Suprapubic skin (tissue), 4 donors: ENCODE measurements around the gene ACSF2. TPM values are rescaled to one million over a fixed set of nuclear protein-coding genes. Genes with fewer than 3 reads are reported as not detected.
A peak's percentile ranks its signal among the peaks of the same experiment; 100 is the strongest.
"Not testable (repeated sequence)": the region's sequence is repeated elsewhere in the genome, so short reads cannot be mapped to it uniquely, and the experiment has no call there.

ENCODE experiments used
- DNase-seq, 2 donors: peaks; one replicate each; pipeline ENCODE4 v3.0.0-alpha.2; 2019; ENCODE audit warnings: low spot score in 2 of 2
- H3K27ac ChIP-seq: fragments of 200-600 bp; sonication (generic); one replicate; pipeline ENCODE4 v1.5.1; 2019
- H3K27me3 ChIP-seq: fragments of 200-600 bp; sonication (generic); one replicate; pipeline ENCODE4 v1.5.1; 2019
- H3K36me3 ChIP-seq: fragments of 200-600 bp; sonication (generic); one replicate; pipeline ENCODE4 v1.5.1; 2019
- H3K4me1 ChIP-seq: fragments of 200-600 bp; sonication (generic); one replicate; pipeline ENCODE4 v1.5.1; 2019
- H3K4me3 ChIP-seq: fragments of 200-600 bp; sonication (generic); one replicate; pipeline ENCODE4 v1.5.1; 2019; ENCODE audit warnings: mild to moderate bottlenecking
- H3K9me3 ChIP-seq: fragments of 200-600 bp; sonication (generic); one replicate; pipeline ENCODE4 v1.5.1; 2019
- EP300 ChIP-seq: sonication (generic); formaldehyde crosslinking; IDR thresholded peaks from one replicate; pipeline ENCODE4 v1.6.1; 2017; ENCODE audit warnings: antibody characterized with exemption
- POLR2A ChIP-seq, 2 donors: fragments of 450-650 bp; IDR thresholded peaks; one replicate each; pipeline ENCODE4 v1.6.1; 2017; ENCODE audit warnings: antibody characterized with exemption in 2 of 2, mild to moderate bottlenecking in 2 of 2, moderate library complexity in 2 of 2
- POLR2AphosphoS5 ChIP-seq, 3 donors: sonication (generic); formaldehyde crosslinking; IDR thresholded peaks; one replicate each; pipeline ENCODE4 v1.6.1; 2017; ENCODE audit warnings: antibody characterized with exemption in 3 of 3
- WGBS: methylation state at CpG from one replicate; pipeline ENCODE4 v1.1.5; 2018; 5-methylcytosine and 5-hydroxymethylcytosine counted together
- total RNA-seq, 4 donors: library from RNA; depleted of rRNA; stranded (reverse); fragments of >200 nt; gene quantifications; one replicate each; pipeline ENCODE4 v1.1.0, GENCODE V29; 2016
- TF ChIP-seq, protein P1 (sequence below), 2 donors: fragments of 200-600 bp in 1 of 2; fragments of 450-650 bp in 1 of 2; sonication (generic) in 1 of 2; IDR thresholded peaks; one replicate each; pipeline ENCODE4 v1.5.1; 2016 to 2019; ENCODE audit warnings: antibody characterized with exemption in 2 of 2, mild to moderate bottlenecking in 1 of 2, moderate library complexity in 1 of 2

Gene ACSF2
- total RNA-seq, 4 donors from 2014 or later: 61.2 to 164 (median 69.8) TPM

GRCh38 chr17:50469671-50470305 is 43.8 kb downstream of the ACSF2 start:
- Histone ChIP-seq H3K36me3 (peaks cover 37% of the 10 kb centered on the region), H3K9me3 (no peaks in the 10 kb centered on the region), H3K4me3 (peak overlapping the region; percentile 46), H3K27me3 (no peaks in the 10 kb centered on the region), H3K4me1 (peaks cover 32% of the 10 kb centered on the region), H3K27ac (no peak overlapping the region)
- 50% methylated on average over 12 of the region's 19 CpGs for WGBS
- DNase-seq: no peak
- TF ChIP-seq, protein P1, sequence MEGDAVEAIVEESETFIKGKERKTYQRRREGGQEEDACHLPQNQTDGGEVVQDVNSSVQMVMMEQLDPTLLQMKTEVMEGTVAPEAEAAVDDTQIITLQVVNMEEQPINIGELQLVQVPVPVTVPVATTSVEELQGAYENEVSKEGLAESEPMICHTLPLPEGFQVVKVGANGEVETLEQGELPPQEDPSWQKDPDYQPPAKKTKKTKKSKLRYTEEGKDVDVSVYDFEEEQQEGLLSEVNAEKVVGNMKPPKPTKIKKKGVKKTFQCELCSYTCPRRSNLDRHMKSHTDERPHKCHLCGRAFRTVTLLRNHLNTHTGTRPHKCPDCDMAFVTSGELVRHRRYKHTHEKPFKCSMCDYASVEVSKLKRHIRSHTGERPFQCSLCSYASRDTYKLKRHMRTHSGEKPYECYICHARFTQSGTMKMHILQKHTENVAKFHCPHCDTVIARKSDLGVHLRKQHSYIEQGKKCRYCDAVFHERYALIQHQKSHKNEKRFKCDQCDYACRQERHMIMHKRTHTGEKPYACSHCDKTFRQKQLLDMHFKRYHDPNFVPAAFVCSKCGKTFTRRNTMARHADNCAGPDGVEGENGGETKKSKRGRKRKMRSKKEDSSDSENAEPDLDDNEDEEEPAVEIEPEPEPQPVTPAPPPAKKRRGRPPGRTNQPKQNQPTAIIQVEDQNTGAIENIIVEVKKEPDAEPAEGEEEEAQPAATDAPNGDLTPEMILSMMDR (IDR thresholded peaks at IDR 0.05): no peak
- TF ChIP-seq POLR2AphosphoS5 (IDR thresholded peaks at IDR 0.05) (no peak), POLR2A (IDR thresholded peaks at IDR 0.05) (no peak), EP300 (no peak)

DNA sequence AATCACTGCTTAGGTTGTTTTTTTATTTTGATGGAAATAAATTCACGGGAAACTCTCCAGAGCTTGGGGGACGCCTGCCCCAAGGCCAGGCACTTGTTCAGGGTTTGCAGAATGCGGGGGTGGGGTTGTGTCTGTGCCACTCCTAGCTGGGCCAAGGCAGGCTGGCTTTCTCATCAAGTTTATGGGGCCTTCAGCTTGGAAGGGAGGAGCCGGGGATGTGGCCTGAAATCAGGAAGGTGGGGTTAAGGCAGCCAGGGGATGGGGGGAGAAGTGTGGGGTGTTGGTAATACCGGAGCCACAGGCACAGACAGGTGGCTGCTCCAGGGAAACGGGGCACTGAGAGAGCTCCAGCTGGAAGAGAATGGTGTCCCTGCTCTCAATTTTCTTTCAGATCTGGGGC is 44.4 kb downstream of the ACSF2 start:
- peaks cover 32% of the 10 kb centered on the region for H3K4me1 ChIP-seq
- H3K36me3 ChIP-seq: peaks cover 39% of the 10 kb centered on the region
- no peaks in the 10 kb centered on the region for H3K9me3 ChIP-seq
- no peak overlapping the region for H3K4me3 ChIP-seq
- 62% methylated on average over 6 of the region's 6 CpGs for WGBS
- no peak for DNase-seq
- TF ChIP-seq POLR2A (IDR thresholded peaks at IDR 0.05): no peak
- TF ChIP-seq, protein P1 (IDR thresholded peaks at IDR 0.05): no peak
- TF ChIP-seq EP300: no peak
- no peak for TF ChIP-seq POLR2AphosphoS5 (IDR thresholded peaks at IDR 0.05)
- H3K27ac ChIP-seq: no peak overlapping the region
- no peaks in the 10 kb centered on the region for H3K27me3 ChIP-seq

GRCh38 chr17:50471009-50471905 is 45.2 kb downstream of the ACSF2 start:
- Histone ChIP-seq H3K4me3 (no peak overlapping the region), H3K27me3 (no peaks in the 10 kb centered on the region), H3K27ac (no peak overlapping the region), H3K36me3 (peaks cover 39% of the 10 kb centered on the region), H3K9me3 (no peaks in the 10 kb centered on the region), H3K4me1 (peaks cover 32% of the 10 kb centered on the region)
- DNase-seq: no peak
- WGBS: 88% methylated on average over 14 of the region's 22 CpGs
- TF ChIP-seq, protein P1 (IDR thresholded peaks at IDR 0.05): no peak
- no peak for TF ChIP-seq EP300
- TF ChIP-seq POLR2AphosphoS5 (IDR thresholded peaks at IDR 0.05): no peak
- no peak for TF ChIP-seq POLR2A (IDR thresholded peaks at IDR 0.05)

DNA sequence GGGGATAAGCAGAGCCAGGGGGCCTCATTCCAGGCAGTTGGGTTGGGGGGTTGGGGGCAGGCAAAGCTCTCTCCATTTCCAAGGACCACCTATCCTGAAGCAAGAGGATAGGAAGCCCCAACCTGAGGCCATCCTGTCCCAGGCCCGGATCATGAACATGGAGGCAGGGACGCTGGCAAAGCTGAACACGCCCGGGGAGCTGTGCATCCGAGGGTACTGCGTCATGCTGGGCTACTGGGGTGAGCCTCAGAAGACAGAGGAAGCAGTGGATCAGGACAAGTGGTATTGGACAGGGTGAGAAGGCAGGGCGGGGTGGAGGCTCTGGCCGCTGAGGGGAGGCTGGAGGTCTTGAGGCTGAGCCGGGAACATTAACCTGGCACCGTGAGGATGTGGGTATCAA is 46.3 kb downstream of the ACSF2 start:
- whole genome bisulfite sequencing: 93% methylated on average over 10 of the region's 10 CpGs
- peaks cover 39% of the 10 kb centered on the region for H3K36me3 ChIP-seq
- no peak overlapping the region for H3K27ac ChIP-seq
- H3K4me1 ChIP-seq: peaks cover 25% of the 10 kb centered on the region
- TF ChIP-seq POLR2AphosphoS5 (IDR thresholded peaks at IDR 0.05): no peak
- no peak overlapping the region for H3K4me3 ChIP-seq
- no peaks in the 10 kb centered on the region for H3K9me3 ChIP-seq
- H3K27me3 ChIP-seq: no peaks in the 10 kb centered on the region
- DNase-seq: no peak

DNA sequence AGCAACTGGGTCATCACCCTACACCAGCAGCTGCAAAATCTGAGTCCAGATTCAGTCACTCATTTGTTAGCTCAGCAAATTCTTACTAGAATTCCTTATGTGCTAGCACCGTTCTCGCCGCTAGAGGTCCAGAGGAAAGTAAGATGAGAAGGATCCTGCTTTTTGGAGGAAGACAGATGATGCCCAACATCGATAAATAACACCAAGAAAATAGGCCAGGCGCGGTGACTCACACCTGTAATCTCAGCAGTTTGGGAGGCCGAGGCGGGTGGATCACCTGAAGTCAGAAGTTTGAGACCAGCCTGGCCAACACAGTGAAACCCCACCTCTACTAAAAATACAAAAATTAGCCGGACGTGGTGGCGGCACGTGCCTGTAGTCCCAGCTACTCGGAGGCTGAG is 46.7 kb downstream of the ACSF2 start:
- H3K9me3 ChIP-seq, H3K27ac ChIP-seq, H3K27me3 ChIP-seq, DNase-seq, H3K4me3 ChIP-seq: not testable (repeated sequence)
- WGBS: 93% methylated on average over 13 of the region's 13 CpGs
- Histone ChIP-seq H3K36me3 (peaks cover 39% of the 10 kb centered on the region), H3K4me1 (peaks cover 25% of the 10 kb centered on the region)

DNA sequence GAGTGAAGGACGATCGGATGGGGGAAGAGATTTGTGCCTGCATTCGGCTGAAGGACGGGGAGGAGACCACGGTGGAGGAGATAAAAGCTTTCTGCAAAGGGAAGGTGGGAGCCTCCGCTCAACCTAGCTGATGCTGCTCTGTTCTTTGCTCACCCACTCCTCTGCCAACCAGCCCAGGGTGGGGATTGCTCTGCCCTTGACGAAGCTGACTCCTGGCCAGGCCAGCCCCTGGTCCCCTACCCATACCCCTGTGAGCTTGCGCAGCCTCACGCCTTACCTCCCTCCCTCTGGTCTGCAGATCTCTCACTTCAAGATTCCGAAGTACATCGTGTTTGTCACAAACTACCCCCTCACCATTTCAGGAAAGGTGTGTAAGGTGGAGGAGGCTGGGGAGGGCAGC is 47.9 kb downstream of the ACSF2 start:
- Histone ChIP-seq H3K27me3 (no peaks in the 10 kb centered on the region), H3K27ac (no peak overlapping the region), H3K4me1 (peaks cover 22% of the 10 kb centered on the region), H3K4me3 (no peak overlapping the region), H3K9me3 (no peaks in the 10 kb centered on the region), H3K36me3 (peaks cover 39% of the 10 kb centered on the region)
- 91% methylated on average over 11 of the region's 11 CpGs for WGBS
- TF ChIP-seq POLR2A (IDR thresholded peaks at IDR 0.05) (no peak), POLR2AphosphoS5 (IDR thresholded peaks at IDR 0.05) (no peak), EP300 (no peak)
- TF ChIP-seq, protein P1 (IDR thresholded peaks at IDR 0.05): no peak
- no peak for DNase-seq
